Stimulated activated memory B cell treated with anti-CD40 and anti-IgM and Interleukin-4, amounts not matched to agents 10 μg/mL and 1 μg/mL and 100 μg/mL, for 72 hours (primary cell): ENCODE data around the gene CACNA2D4.
"Not testable (repeated sequence)": the region's sequence is repeated elsewhere in the genome, so short reads cannot be mapped to it uniquely, and the experiment has no call there.

Experiments
- ATAC-seq: fragments of 150-1000 bp; cut with Tn5 transposase; 2 replicates; pipeline ENCODE4 v1.10.0; 2021
- H3K27ac Mint-ChIP-seq: one replicate; pipeline ENCODE4 v1.8.0; 2022; ENCODE audit warnings: mild to moderate bottlenecking, mixed read lengths
- H3K27me3 Mint-ChIP-seq: one replicate; pipeline ENCODE4 v1.8.0; 2022; ENCODE audit warnings: mixed read lengths
- H3K36me3 Mint-ChIP-seq: one replicate; pipeline ENCODE4 v1.8.0; 2022; ENCODE audit warnings: mixed read lengths
- H3K4me1 Mint-ChIP-seq: one replicate; pipeline ENCODE4 v1.8.0; 2022; ENCODE audit warnings: mixed read lengths
- H3K4me3 Mint-ChIP-seq: one replicate; pipeline ENCODE4 v1.8.0; 2022; ENCODE audit warnings: mild to moderate bottlenecking, moderate library complexity, mixed read lengths
- H3K9me3 Mint-ChIP-seq: one replicate; pipeline ENCODE4 v1.8.0; 2022; ENCODE audit warnings: mixed read lengths

The CACNA2D4 gene

GRCh38 chr12:1823237-1823636 lies 95.2 kb downstream of the CACNA2D4 start:
- no peak overlapping the region for H3K4me3 Mint-ChIP-seq
- H3K9me3 Mint-ChIP-seq: no peaks in the 10 kb centered on the region
- no peaks in the 10 kb centered on the region for H3K36me3 Mint-ChIP-seq
- no peak overlapping the region for H3K27ac Mint-ChIP-seq
- ATAC-seq: no peak
- H3K4me1 Mint-ChIP-seq: peaks cover 18% of the 10 kb centered on the region
- peaks cover 82% of the 10 kb centered on the region for H3K27me3 Mint-ChIP-seq

GRCh38 chr12:1822699-1823098 lies 95.8 kb downstream of the CACNA2D4 start:
- no peaks in the 10 kb centered on the region for H3K36me3 Mint-ChIP-seq
- H3K9me3 Mint-ChIP-seq: no peaks in the 10 kb centered on the region
- H3K27me3 Mint-ChIP-seq: peaks cover 80% of the 10 kb centered on the region
- H3K27ac Mint-ChIP-seq: no peak overlapping the region
- ATAC-seq: no peak
- no peak overlapping the region for H3K4me3 Mint-ChIP-seq
- peaks cover 18% of the 10 kb centered on the region for H3K4me1 Mint-ChIP-seq

GRCh38 chr12:1821805-1822204 lies 96.6 kb downstream of the CACNA2D4 start:
- Mint-ChIP-seq H3K4me3 (no peak overlapping the region), H3K27ac (no peak overlapping the region), H3K9me3 (no peaks in the 10 kb centered on the region), H3K27me3 (peaks cover 71% of the 10 kb centered on the region), H3K36me3 (no peaks in the 10 kb centered on the region), H3K4me1 (peaks cover 11% of the 10 kb centered on the region)
- no peak for ATAC-seq

- Mint-ChIP-seq H3K27ac (no peak overlapping the region), H3K27me3 (peaks cover 71% of the 10 kb centered on the region), H3K4me1 (peaks cover 11% of the 10 kb centered on the region)
Measured at GRCh38 chr12:1820896-1821291, 97.6 kb downstream of the CACNA2D4 start.

GRCh38 chr12:1820191-1820895 lies 98.1 kb downstream of the CACNA2D4 start, which contains the start of gene LRTM2:
Gene LRTM2, plus strand, starts transcription at chr12:1820565. Its CDS starts 7,584 bp downstream, at chr12:1828149.
- no peak for ATAC-seq
- peaks cover 11% of the 10 kb centered on the region for H3K4me1 Mint-ChIP-seq
- no peak within 1 kb of the TSS for H3K27ac Mint-ChIP-seq
- H3K9me3 Mint-ChIP-seq: no peaks in the 10 kb centered on the region
- peaks cover 71% of the 10 kb centered on the region for H3K27me3 Mint-ChIP-seq
- H3K4me3 Mint-ChIP-seq: no peak within 1 kb of the TSS
- no peaks in the 10 kb centered on the region for H3K36me3 Mint-ChIP-seq

More at GRCh38 chr12:1820896-1821291, 97.6 kb downstream of the CACNA2D4 start:
- ATAC-seq: no peak
- no peaks in the 10 kb centered on the region for H3K9me3 Mint-ChIP-seq
- H3K36me3 Mint-ChIP-seq: no peaks in the 10 kb centered on the region
- H3K4me3 Mint-ChIP-seq: no peak overlapping the region

GRCh38 chr12:1819571-1819970 lies 98.9 kb downstream of the CACNA2D4 start:
- no peaks in the 10 kb centered on the region for H3K36me3 Mint-ChIP-seq
- H3K9me3 Mint-ChIP-seq: no peaks in the 10 kb centered on the region
- H3K27me3 Mint-ChIP-seq: peaks cover 72% of the 10 kb centered on the region
- no peak for ATAC-seq
- peaks cover 11% of the 10 kb centered on the region for H3K4me1 Mint-ChIP-seq
- no peak overlapping the region for H3K4me3 Mint-ChIP-seq
- H3K27ac Mint-ChIP-seq: no peak overlapping the region

GRCh38 chr12:1819050-1819449 lies 99.4 kb downstream of the CACNA2D4 start:
- Mint-ChIP-seq H3K27me3 (peaks cover 73% of the 10 kb centered on the region), H3K4me3 (no peak overlapping the region), H3K36me3 (no peaks in the 10 kb centered on the region), H3K4me1 (peaks cover 11% of the 10 kb centered on the region), H3K27ac (no peak overlapping the region), H3K9me3 (no peaks in the 10 kb centered on the region)
- no peak for ATAC-seq

GRCh38 chr12:1817928-1818327 lies 100.5 kb downstream of the CACNA2D4 start:
- H3K4me3 Mint-ChIP-seq, H3K27ac Mint-ChIP-seq, H3K9me3 Mint-ChIP-seq, ATAC-seq, H3K36me3 Mint-ChIP-seq: not testable (repeated sequence)
- Mint-ChIP-seq H3K4me1 (peaks cover 11% of the 10 kb centered on the region), H3K27me3 (peaks cover 67% of the 10 kb centered on the region)

GRCh38 chr12:1816730-1817348 lies 101.6 kb downstream of the CACNA2D4 start:
- Mint-ChIP-seq H3K27ac (no peak overlapping the region), H3K27me3 (peaks cover 56% of the 10 kb centered on the region), H3K9me3 (no peaks in the 10 kb centered on the region), H3K4me3 (no peak overlapping the region), H3K4me1 (peaks cover 11% of the 10 kb centered on the region), H3K36me3 (no peaks in the 10 kb centered on the region)
- no peak for ATAC-seq

- peaks cover 56% of the 10 kb centered on the region for H3K27me3 Mint-ChIP-seq
- ATAC-seq: no peak
- H3K27ac Mint-ChIP-seq: no peak overlapping the region
- no peaks in the 10 kb centered on the region for H3K36me3 Mint-ChIP-seq
- H3K9me3 Mint-ChIP-seq: no peaks in the 10 kb centered on the region
- H3K4me1 Mint-ChIP-seq: peaks cover 9% of the 10 kb centered on the region
- no peak overlapping the region for H3K4me3 Mint-ChIP-seq
Measured at GRCh38 chr12:1815814-1816729, 102.4 kb downstream of the CACNA2D4 start.

GRCh38 chr12:1815108-1815507 lies 103.3 kb downstream of the CACNA2D4 start:
- no peak overlapping the region for H3K27ac Mint-ChIP-seq
- peaks cover 56% of the 10 kb centered on the region for H3K27me3 Mint-ChIP-seq
- H3K36me3 Mint-ChIP-seq: no peaks in the 10 kb centered on the region
- H3K4me3 Mint-ChIP-seq: no peak overlapping the region
- no peaks in the 10 kb centered on the region for H3K4me1 Mint-ChIP-seq
- no peak for ATAC-seq
- no peaks in the 10 kb centered on the region for H3K9me3 Mint-ChIP-seq

- Mint-ChIP-seq H3K27me3 (peaks cover 49% of the 10 kb centered on the region), H3K27ac (no peak overlapping the region), H3K36me3 (no peaks in the 10 kb centered on the region), H3K4me3 (no peak overlapping the region), H3K9me3 (no peaks in the 10 kb centered on the region), H3K4me1 (peaks cover under 1% of the 10 kb centered on the region)
- no peak for ATAC-seq
Measured at GRCh38 chr12:1814266-1814665, 104.2 kb downstream of the CACNA2D4 start.

- H3K27me3 Mint-ChIP-seq: peaks cover 42% of the 10 kb centered on the region
- H3K4me3 Mint-ChIP-seq: peak overlapping the region; percentile 7
- H3K36me3 Mint-ChIP-seq: no peaks in the 10 kb centered on the region
- H3K4me1 Mint-ChIP-seq: peaks cover 6% of the 10 kb centered on the region
- H3K9me3 Mint-ChIP-seq: no peaks in the 10 kb centered on the region
- no peak for ATAC-seq
- H3K27ac Mint-ChIP-seq: no peak overlapping the region
Measured at GRCh38 chr12:1812650-1813302, 105.7 kb downstream of the CACNA2D4 start.

- peaks cover 6% of the 10 kb centered on the region for H3K4me1 Mint-ChIP-seq
- no peak for ATAC-seq
- peaks cover 42% of the 10 kb centered on the region for H3K27me3 Mint-ChIP-seq
- H3K36me3 Mint-ChIP-seq: no peaks in the 10 kb centered on the region
- no peaks in the 10 kb centered on the region for H3K9me3 Mint-ChIP-seq
- no peak overlapping the region for H3K27ac Mint-ChIP-seq
- no peak overlapping the region for H3K4me3 Mint-ChIP-seq
Measured at GRCh38 chr12:1811948-1812291, 106.5 kb downstream of the CACNA2D4 start.
